Measurements from ENCODE around the gene ZNF814.
"Not testable (repeated sequence)": the region's sequence is repeated elsewhere in the genome, so short reads cannot be mapped to it uniquely, and the experiment has no call there.

ZNF814 gene

DNA sequence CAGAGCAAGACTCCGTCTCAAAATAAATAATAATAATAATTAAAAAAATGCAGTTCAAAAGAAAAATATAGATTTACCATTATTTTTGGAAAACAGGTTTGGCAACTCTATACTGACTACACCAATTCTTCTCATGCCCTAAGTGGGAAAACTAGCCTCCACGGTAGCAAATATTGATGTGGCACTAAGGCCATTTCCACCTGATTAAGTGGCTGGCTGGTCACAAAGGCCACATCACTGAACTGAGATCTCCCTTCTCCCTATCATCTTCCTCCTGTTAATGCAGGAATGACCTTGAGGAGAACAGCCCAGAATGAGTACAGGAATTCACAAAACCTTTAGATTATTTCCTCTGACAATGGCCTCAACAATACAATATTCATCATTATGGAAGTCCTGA, 18.6 kb downstream of the ZNF814 start:
- Histone ChIP-seq H3K9me3 (replicated peaks in 1 of 2; ENCODE audit: control insufficient read depth in 2 of 2, insufficient read depth in 1 of 2, low read depth in 1 of 2, low read length in 2 of 2) (peaks cover 34 to 66% of the 10 kb centered on the region in 2 donors), H3K4ac (ENCODE audit: low read length) (no peak overlapping the region), H3K27me3 (ENCODE audit: control insufficient read depth in 3 of 3, insufficient read depth in 3 of 3, low read depth in 1 of 3, low read length in 3 of 3) (no peaks in the 10 kb centered on the region), H2AK5ac (ENCODE audit: low read depth, low read length) (no peak overlapping the region), H3K4me2 (ENCODE audit: insufficient read depth, low read length, poor library complexity, severe bottlenecking) (no peak overlapping the region), H3K79me1 (ENCODE audit: low read depth, low read length) (peaks cover 2% of the 10 kb centered on the region), H2AFZ (ENCODE audit: low read length) (no peak overlapping the region), H3K36me3 (replicated peaks in 1 of 2; ENCODE audit: control insufficient read depth in 2 of 2, insufficient read depth in 2 of 2, low read length in 2 of 2) (peaks cover 41 to 89% of the 10 kb centered on the region in 2 donors), H3K23ac (ENCODE audit: low read depth, low read length, poor library complexity) (no peak overlapping the region), H3K9ac (ENCODE audit: low read depth, low read length, poor library complexity) (no peak overlapping the region), H3K14ac (ENCODE audit: low read length) (no peak overlapping the region), H3K18ac (ENCODE audit: low read length) (no peak overlapping the region), H2BK15ac (ENCODE audit: low read length) (no peak overlapping the region), H3K4me3 (ENCODE audit: low read length in 2 of 2) (no peak overlapping the region), H3K4me1 (ENCODE audit: control insufficient read depth in 2 of 2, insufficient read depth in 1 of 2, low read depth in 1 of 2, low read length in 2 of 2) (no peaks in the 10 kb centered on the region), H3K27ac (replicated peaks; ENCODE audit: low read length) (no peak overlapping the region), H2BK12ac (ENCODE audit: low read length) (no peak overlapping the region), H4K91ac (ENCODE audit: low read depth, low read length, poor library complexity) (no peak overlapping the region), H4K8ac (ENCODE audit: low read depth, low read length) (no peak overlapping the region), H2BK120ac (ENCODE audit: low read depth, low read length) (no peak overlapping the region), H2BK5ac (ENCODE audit: low read length) (no peak overlapping the region)
- no CpG with 5 or more reads among the region's 2 CpGs for WGBS, 2 donors (ENCODE audit: extremely low coverage in 2 of 2, insufficient read length in 2 of 2, insufficient replicate concordance in 1 of 2)
- DNase-seq (ENCODE audit: low spot score), result no peak

DNA sequence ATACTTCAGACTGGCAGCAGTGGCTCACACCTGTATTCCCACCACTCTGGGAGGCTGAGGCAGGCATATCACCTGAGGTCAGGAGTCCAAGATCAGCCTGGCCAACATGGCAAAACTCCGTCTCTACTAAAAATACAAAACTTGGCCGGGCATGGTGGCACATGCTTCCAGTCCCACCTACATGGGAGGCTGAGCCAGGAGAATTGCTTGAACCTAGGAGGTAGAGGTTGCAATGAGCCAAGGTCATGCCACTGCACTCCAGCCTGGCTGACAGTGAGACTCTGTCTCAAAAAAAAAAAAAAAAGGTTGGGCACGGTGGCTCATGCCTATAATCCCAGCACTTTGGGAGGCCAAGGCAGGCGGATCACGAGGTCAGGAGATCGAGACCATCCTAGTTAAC, 19.2 kb downstream of the ZNF814 start:
- Histone ChIP-seq H3K36me3 (replicated peaks in 1 of 2; ENCODE audit: control insufficient read depth in 2 of 2, insufficient read depth in 2 of 2, low read length in 2 of 2) (peaks cover 40 to 93% of the 10 kb centered on the region in 2 donors), H3K9me3 (replicated peaks in 1 of 2; ENCODE audit: control insufficient read depth in 2 of 2, insufficient read depth in 1 of 2, low read depth in 1 of 2, low read length in 2 of 2) (peaks cover 34 to 66% of the 10 kb centered on the region in 2 donors)
- H2BK120ac ChIP-seq (ENCODE audit: low read depth, low read length); H3K27me3 ChIP-seq (ENCODE audit: control insufficient read depth in 3 of 3, insufficient read depth in 3 of 3, low read depth in 1 of 3, low read length in 3 of 3); H3K14ac ChIP-seq (ENCODE audit: low read length); H3K4me3 ChIP-seq (ENCODE audit: low read length in 2 of 2); H2BK15ac ChIP-seq (ENCODE audit: low read length); H3K27ac ChIP-seq (replicated peaks; ENCODE audit: low read length); H3K4ac ChIP-seq (ENCODE audit: low read length); H4K8ac ChIP-seq (ENCODE audit: low read depth, low read length); H2AFZ ChIP-seq (ENCODE audit: low read length); H3K4me2 ChIP-seq (ENCODE audit: insufficient read depth, low read length, poor library complexity, severe bottlenecking); H3K79me1 ChIP-seq (ENCODE audit: low read depth, low read length); DNase-seq (ENCODE audit: low spot score); H3K9ac ChIP-seq (ENCODE audit: low read depth, low read length, poor library complexity); H3K4me1 ChIP-seq (ENCODE audit: control insufficient read depth in 2 of 2, insufficient read depth in 1 of 2, low read depth in 1 of 2, low read length in 2 of 2); H4K91ac ChIP-seq (ENCODE audit: low read depth, low read length, poor library complexity); H2BK5ac ChIP-seq (ENCODE audit: low read length); H2AK5ac ChIP-seq (ENCODE audit: low read depth, low read length); H3K23ac ChIP-seq (ENCODE audit: low read depth, low read length, poor library complexity); H3K18ac ChIP-seq (ENCODE audit: low read length); H2BK12ac ChIP-seq (ENCODE audit: low read length): not testable (repeated sequence)
- no CpG with 5 or more reads among the region's 6 CpGs for WGBS, 2 donors (ENCODE audit: extremely low coverage in 2 of 2, insufficient read length in 2 of 2, insufficient replicate concordance in 1 of 2)

DNA sequence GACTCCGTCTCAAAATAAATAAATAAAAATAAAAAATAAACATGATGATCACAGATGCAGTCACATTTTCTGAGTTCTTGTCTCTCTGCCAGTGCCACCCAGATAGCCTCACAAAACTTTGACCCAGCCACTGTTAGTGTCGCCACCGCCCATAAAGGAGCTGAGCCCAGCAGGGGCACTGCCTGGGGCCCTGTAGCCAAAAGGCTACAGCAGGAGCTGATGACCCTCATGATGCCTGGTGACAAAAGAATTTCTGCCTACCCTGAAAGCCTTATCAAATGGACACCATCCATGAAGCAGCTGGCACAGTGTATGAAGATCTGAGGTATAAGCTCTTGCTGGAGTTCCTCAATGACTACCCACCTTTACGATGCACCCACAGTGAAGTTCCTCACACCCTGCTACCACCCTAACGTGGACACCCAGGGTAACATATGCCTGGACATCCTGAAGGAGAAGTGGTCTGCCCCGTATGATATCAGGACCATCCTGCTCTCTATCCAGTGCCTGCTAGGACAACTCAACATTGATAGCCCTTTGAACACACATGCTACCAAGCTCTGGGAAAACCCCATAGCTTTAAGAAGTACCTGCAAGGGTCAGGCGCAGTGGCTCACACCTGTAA, 20.9 kb downstream of the ZNF814 start:
- Histone ChIP-seq H2BK15ac (ENCODE audit: low read length) (no peak overlapping the region), H3K4me2 (ENCODE audit: insufficient read depth, low read length, poor library complexity, severe bottlenecking) (no peak overlapping the region), H3K23ac (ENCODE audit: low read depth, low read length, poor library complexity) (no peak overlapping the region), H2BK5ac (ENCODE audit: low read length) (no peak overlapping the region), H3K9ac (ENCODE audit: low read depth, low read length, poor library complexity) (no peak overlapping the region), H3K14ac (ENCODE audit: low read length) (no peak overlapping the region), H3K9me3 (replicated peaks in 1 of 2; ENCODE audit: control insufficient read depth in 2 of 2, insufficient read depth in 1 of 2, low read depth in 1 of 2, low read length in 2 of 2) (peaks cover 23 to 51% of the 10 kb centered on the region in 2 donors), H3K27ac (replicated peaks; ENCODE audit: low read length) (no peak overlapping the region), H2BK120ac (ENCODE audit: low read depth, low read length) (no peak overlapping the region), H3K36me3 (replicated peaks in 1 of 2; ENCODE audit: control insufficient read depth in 2 of 2, insufficient read depth in 2 of 2, low read length in 2 of 2) (peaks cover 36 to 93% of the 10 kb centered on the region in 2 donors), H3K4me1 (ENCODE audit: control insufficient read depth in 2 of 2, insufficient read depth in 1 of 2, low read depth in 1 of 2, low read length in 2 of 2) (no peaks in the 10 kb centered on the region), H2AFZ (ENCODE audit: low read length) (no peak overlapping the region), H2BK12ac (ENCODE audit: low read length) (no peak overlapping the region), H2AK5ac (ENCODE audit: low read depth, low read length) (no peak overlapping the region), H3K27me3 (ENCODE audit: control insufficient read depth in 3 of 3, insufficient read depth in 3 of 3, low read depth in 1 of 3, low read length in 3 of 3) (no peaks in the 10 kb centered on the region), H4K8ac (ENCODE audit: low read depth, low read length) (no peak overlapping the region), H3K18ac (ENCODE audit: low read length) (no peak overlapping the region), H3K79me1 (ENCODE audit: low read depth, low read length) (peaks cover 2% of the 10 kb centered on the region), H3K4me3 (ENCODE audit: low read length in 2 of 2) (no peak overlapping the region), H3K4ac (ENCODE audit: low read length) (no peak overlapping the region), H4K91ac (ENCODE audit: low read depth, low read length, poor library complexity) (no peak overlapping the region)
- no CpG with 5 or more reads among the region's 7 CpGs for WGBS, 2 donors (ENCODE audit: extremely low coverage in 2 of 2, insufficient read length in 2 of 2, insufficient replicate concordance in 1 of 2)
- no peak for DNase-seq (ENCODE audit: low spot score)

DNA sequence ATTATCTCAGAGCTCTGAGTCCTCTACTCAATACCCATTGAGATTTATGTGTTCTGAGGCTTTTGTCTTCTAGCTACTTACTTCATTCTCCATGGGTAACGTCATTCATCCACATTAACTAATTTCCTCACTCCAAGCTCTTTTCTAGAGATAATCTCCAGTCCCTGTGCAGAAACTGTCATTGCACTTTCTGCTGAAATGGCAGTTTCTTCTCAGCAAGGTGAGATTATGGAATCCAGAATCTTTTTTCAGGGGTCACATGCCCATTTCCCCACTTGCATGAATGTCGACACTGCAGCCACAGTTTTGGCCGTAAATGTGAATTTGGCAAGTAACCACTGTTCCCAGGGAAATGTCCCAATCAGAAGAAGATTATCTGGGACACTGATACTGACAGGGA, 26.5 kb downstream of the ZNF814 start:
- not testable (repeated sequence) for H3K27ac ChIP-seq (replicated peaks; ENCODE audit: low read length); H3K27me3 ChIP-seq (ENCODE audit: control insufficient read depth in 3 of 3, insufficient read depth in 3 of 3, low read depth in 1 of 3, low read length in 3 of 3); H3K4me3 ChIP-seq (ENCODE audit: low read length in 2 of 2); H3K14ac ChIP-seq (ENCODE audit: low read length); H2BK15ac ChIP-seq (ENCODE audit: low read length); H3K4ac ChIP-seq (ENCODE audit: low read length); H3K23ac ChIP-seq (ENCODE audit: low read depth, low read length, poor library complexity); H4K91ac ChIP-seq (ENCODE audit: low read depth, low read length, poor library complexity); H3K18ac ChIP-seq (ENCODE audit: low read length); H2BK12ac ChIP-seq (ENCODE audit: low read length); H2AFZ ChIP-seq (ENCODE audit: low read length); H3K4me1 ChIP-seq (ENCODE audit: control insufficient read depth in 2 of 2, insufficient read depth in 1 of 2, low read depth in 1 of 2, low read length in 2 of 2); H3K79me1 ChIP-seq (ENCODE audit: low read depth, low read length); H3K9ac ChIP-seq (ENCODE audit: low read depth, low read length, poor library complexity); H2AK5ac ChIP-seq (ENCODE audit: low read depth, low read length); H4K8ac ChIP-seq (ENCODE audit: low read depth, low read length); H3K4me2 ChIP-seq (ENCODE audit: insufficient read depth, low read length, poor library complexity, severe bottlenecking); H2BK5ac ChIP-seq (ENCODE audit: low read length); DNase-seq (ENCODE audit: low spot score); H2BK120ac ChIP-seq (ENCODE audit: low read depth, low read length)
- Histone ChIP-seq H3K9me3 (replicated peaks in 1 of 2; ENCODE audit: control insufficient read depth in 2 of 2, insufficient read depth in 1 of 2, low read depth in 1 of 2, low read length in 2 of 2) (peaks cover 4 to 31% of the 10 kb centered on the region in 2 donors), H3K36me3 (replicated peaks in 1 of 2; ENCODE audit: control insufficient read depth in 2 of 2, insufficient read depth in 2 of 2, low read length in 2 of 2) (peaks cover 44 to 93% of the 10 kb centered on the region in 2 donors)
- WGBS, 2 donors (ENCODE audit: extremely low coverage in 2 of 2, insufficient read length in 2 of 2, insufficient replicate concordance in 1 of 2), result no CpG with 5 or more reads among the region's 3 CpGs
